GM21381 (cell line): ENCODE results near the gene EPHB1.

ENCODE experiments used
- ATAC-seq: cut with Tn5 transposase; IDR thresholded peaks from one replicate; pipeline ENCODE4 v1.9.1; 2021; ENCODE audit warnings: mild to moderate bottlenecking, moderate library complexity; ENCODE audit not compliant: unreplicated experiment

Gene EPHB1

DNA sequence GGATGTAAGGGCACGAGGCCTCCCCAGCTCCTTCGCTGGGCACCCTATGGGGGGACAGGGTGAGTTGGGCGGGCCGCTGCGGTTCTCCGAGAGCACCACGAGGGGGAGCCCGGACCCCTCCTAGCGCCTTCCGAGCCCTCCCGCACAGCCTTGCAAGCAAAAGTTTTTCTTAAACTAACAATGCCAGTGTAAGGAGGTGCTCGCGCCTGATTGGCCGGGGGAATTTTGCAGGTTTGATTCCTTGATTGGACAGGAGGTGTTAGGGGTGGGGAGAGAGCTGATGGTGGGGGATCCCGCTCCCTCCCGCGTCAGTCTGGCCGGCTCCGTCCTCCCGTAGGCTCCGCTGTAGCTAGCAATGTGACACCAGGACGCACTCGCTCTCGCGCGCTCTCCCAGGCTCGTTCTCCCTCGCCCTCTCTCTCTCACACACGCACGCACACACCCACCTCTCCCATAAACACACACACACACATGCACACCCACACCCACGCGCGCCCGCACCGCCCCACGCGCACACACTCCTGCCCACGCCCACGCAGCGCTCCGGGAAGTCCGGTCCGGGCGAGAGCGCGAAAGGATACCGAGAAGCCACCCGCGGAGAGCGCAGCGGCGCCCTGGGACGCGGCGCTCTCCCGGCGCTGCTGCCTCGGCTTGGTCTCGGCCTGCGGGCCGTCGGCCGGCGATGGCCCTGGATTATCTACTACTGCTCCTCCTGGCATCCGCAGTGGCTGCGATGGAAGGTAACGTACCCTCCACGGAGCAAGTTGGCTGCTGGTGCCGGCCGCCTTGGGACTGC is at the start of gene EPHB1:
Gene EPHB1, plus strand, starts transcription at position 311 of the 796 bp plus-strand sequence.
- peak; percentile 77 for ATAC-seq

DNA sequence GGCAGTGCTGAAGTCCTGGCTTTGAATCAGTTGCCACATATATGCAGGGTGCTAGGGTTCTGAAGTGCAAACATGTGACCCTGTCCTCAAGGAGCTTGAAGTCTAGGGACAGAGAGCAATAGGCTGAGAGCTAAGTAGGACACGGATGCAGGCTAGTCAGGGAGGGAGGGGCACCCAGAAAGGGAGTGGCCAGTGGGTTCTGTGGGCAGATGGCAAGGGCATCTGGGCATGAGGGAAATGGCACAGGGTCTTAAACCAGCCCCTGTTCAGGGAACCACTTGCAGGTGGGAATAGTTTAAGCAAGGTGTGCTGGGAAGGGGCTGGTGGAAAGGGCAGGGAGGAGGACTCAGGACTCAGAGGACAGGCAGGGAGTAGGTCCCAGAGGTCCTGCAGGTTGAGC is 46.4 kb upstream of the EPHB1 start:
- ATAC-seq, result no peak

DNA sequence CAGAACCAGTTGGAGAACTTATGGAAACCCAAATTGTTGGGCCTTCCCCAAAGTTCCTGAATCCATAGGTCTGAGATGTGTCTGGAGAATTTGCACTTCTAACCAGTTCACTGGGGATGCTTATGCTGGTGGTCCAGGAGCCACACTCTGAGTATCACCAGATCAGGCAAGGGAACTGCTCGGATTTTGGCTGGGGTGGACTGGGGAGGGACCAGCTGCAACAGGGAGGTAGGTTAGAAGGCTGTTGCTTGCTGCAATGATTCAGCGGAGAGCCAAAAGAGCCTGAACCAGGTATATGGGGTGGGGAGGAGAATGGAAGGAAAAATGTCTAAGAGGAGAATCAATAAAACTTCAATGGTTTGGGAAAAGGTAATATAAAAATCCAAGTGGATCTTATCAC is 45.9 kb upstream of the EPHB1 start:
- no peak for ATAC-seq

DNA sequence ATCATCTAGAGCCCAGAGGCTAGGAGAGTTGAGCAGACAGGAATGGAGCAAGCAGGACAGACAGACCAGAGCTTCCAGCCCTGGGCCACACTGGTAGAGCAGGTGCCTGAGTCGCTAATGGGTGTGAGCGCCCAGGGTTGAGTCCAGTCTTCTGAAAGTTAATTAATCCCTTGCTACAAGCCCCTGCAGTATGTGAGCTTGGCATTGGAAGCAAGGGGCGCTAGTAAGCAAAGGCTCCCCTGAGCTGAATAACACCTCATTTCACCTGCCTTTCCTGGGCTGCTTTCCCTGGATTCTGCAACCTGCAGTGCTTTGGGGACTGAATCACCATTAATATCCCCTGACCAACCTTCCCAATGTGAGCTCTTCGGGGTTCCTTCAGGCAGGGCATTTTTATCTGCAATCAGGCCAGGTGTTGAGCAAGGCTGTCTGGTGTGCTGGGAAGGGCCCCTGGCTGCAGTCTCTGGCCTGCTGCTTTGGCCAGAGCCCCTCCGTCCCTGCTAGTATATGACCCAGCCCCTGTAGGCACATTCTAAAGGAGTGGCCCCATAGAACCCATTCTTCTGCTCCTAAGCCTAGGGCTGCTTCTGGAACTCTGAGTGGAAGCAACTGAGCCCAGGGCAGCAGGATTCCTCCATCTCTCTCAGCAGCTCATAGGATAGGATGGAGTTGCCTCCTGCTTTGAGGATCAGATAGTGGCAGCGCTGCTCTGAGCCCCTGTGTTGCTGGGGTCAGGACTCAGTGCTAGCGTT is 45.1 kb upstream of the EPHB1 start:
- no peak for ATAC-seq

DNA sequence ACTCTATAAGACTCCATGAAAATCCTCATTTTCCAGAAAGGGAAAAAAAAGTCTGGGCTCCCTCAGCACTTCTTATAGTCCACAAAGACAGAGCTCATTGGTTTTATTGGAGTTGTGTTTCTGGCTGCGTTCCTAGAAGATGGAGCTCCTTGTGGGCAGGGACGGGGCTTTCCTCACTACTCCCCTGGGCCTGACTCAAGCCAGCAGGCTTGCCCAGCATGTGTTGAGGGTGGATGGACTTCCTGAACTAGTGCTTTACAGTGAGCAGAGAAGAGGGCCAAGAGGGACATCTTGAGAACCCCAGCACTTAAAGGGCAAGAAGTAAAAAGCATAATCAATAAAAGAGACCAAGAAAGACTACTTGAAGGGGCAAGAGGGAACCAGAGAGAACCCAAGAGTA is 43.2 kb upstream of the EPHB1 start:
- no peak for ATAC-seq

DNA sequence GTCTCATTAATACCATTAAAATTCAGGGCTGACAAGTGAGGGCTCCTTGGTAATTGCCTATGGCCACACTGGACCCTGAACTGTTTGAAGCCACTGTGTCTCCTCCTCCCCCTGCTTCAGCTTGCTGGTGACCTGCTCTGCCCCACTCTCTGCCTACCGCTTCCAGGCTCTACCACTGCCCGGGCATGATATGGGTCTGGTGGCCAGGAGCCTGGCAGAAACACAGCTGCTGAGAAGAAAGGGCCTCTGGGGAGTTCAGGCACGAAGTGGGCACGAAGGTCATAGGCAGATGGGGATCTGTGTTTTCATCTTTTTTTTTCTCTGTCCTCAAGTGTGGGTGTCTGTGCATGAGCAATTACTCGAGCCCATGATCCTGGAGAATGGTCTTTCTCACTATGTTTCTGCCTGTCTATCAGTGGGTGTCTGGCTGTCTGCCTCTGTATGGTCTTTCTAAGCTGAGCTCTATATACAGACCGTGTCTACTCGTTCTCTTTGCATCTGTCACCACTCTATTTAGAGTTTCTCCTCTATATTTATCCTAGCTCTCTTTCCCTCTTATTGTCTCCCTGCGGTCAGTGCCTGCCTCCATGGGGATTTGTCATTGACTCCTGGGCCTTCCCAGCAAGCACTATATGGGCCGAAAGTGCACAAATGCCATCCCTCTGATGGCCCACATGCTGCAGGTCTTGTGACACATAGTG is 42.1 kb upstream of the EPHB1 start:
- ATAC-seq, result no peak

DNA sequence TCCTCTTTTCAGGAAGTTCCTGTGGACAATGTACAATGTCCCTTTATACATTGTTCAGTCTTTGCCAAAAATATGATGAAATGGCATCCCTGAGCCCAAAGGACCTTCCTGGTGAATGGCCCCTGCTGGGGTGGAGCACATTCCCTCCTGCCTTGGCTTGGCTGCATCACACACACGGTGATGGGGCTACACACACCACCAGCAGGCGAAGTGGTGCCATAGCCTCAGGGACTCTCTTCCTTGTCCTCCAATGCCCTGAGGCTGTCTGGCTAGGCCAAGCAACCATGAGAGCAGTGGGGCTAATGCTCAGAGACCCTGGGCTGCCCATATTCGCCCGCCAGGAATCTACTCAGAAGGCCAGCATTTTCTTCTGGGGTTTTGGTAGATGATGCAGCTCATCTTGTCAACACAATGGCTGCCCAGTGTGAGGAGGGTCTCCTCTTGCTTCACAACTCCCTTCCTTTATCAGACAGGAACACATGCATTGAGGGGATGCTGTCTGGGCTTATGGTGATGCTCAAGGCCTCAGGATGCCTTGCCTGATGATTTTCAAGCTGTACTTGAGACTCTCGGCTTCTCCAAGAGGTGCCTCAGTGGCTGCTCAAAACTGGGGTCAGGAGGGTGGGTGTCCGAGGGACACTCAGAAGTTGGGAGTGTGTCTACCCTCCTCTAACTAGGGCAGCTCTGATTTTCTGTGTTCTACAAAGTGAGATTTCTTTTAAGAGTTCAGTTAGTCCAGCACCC is 40.9 kb upstream of the EPHB1 start:
- ATAC-seq, result no peak

DNA sequence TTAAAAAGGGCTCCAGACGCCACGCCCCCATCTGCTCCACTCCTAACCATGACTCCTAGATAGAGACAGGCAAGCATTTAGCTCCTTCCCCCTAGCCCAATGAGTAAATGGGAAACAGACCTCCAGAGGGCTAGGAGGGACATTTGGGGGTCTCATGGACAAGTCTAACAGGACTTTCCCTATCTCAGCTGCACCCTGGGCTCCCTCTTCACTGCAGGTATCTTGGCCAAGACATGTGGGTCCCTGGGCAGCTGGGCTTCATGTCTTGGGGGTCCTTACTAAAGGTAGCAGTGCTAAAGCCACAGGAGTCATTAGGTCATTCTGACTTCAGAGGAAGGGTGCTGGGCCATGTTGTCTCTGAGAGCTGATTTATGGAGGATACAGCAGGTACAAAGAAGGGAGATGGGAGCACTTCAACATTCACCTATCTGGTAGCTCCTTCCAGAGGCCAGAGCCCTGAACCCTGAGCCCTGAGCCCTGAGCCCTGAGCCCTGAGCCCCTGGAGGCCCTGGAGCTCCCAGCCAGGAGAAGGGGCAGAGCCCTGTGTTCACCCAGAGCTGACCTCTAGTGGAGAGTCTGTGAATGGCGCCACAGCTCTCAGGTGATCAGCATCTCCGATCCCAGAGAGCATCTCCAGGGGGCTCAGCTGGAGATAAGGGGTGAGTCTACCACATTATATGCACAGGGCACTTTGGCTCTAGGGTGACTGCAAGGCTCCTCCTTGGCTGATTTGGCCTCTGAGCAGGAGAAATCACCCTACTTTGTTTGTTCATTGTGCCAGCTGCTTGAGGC is 40.1 kb upstream of the EPHB1 start:
- no peak for ATAC-seq

DNA sequence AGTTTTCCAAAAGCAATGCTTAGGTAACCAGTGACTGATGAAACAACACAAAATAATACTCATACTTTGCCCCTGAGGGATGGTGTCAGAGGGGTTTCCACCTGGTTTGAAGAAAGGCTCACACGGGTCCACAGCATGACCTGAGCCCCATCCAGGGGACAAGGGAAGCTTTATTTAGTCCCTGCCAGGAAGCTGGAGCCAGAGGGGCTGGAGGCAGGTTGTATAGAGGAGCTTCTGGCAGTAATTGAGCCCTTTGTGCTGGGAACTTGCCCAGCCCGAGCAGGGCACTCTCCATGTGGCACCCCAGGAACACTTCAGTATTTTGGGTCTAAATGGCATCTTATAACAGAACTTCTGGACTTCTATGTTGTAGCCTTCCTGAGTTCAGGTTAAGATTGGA is 39.2 kb upstream of the EPHB1 start:
- no peak for ATAC-seq

DNA sequence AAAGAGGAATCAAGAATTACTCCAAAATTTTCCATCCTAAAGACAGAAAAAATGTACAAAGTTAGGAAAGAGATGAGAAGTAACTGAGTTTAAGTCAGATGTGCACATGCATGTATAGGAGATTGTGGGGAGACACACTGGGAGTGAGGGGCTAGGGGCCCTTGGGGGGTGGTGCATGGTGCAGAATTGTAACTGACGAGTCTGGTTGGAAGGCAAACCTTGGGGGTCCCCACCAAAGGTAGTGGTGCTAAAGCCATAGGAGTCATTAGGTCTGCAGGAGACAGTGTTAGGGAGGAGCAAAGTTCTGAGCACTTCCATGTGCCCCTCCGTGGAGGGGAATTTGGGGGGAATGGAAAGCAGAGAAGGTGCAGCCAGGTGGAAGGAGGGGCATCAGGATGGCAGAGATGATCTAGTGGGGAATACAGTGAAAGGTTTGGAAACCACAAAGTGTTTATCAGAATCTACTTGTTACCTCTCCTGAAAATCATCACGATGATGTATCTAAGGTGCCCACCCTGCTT is 37.5 kb upstream of the EPHB1 start:
- ATAC-seq, result no peak

DNA sequence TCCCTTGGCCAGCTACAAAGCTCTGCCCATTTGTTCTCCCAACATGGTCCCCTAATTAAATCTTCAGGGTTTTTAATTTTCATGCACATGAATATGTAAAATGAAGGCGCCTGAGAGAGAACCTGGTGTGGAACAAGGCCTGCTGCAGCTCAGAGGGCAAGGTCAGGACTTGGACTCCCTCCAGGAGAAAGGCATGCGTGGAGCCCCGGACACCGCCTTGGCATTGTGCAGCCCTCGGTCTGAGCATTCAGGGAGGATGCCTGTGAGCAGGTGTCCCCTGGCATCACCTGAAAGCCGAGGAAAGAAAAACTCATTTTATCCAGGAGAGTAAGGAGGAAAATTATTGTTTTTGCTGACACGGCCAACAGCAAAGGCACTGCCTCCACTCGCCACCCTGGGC is 33.8 kb upstream of the EPHB1 start:
- no peak for ATAC-seq

DNA sequence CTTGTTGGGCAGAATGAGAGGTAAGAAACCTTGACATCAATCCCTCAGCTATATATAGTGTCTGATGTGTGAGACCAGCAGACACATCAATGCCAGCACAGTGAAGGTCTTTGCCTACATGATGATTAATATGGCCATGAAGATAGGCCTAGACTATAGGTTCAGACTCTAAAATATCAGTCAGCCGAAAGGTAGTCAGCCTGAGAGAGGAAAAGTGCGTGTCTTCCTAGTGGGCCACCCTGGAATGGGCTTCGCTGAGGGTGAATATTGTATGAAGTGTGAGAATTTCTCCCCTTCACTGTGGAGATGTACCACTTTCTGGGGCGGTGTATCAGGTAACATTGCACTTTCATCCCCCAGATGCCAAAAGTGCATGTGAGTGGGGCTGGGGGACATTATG is 33.0 kb upstream of the EPHB1 start:
- ATAC-seq, result no peak

DNA sequence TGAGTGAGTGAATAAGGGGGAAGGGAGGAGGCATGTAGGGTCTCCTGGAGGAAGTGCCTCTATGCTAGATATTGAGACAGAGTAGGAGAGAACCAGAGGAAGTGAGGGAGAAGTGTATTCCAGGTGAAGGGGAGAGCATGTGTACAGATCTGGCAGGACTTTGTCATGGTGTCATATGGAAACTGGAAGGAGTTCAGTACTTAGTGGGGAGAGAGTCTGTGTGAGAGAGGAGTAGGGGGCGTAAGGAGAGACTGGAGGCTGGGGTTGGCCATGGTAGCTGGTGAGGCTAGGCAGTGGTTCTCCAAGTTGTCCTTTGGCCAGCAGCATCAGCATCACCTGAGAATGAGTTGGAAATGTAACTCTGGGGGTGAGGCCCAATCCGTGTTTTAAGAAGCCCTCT is 29.6 kb upstream of the EPHB1 start:
- no peak for ATAC-seq

DNA sequence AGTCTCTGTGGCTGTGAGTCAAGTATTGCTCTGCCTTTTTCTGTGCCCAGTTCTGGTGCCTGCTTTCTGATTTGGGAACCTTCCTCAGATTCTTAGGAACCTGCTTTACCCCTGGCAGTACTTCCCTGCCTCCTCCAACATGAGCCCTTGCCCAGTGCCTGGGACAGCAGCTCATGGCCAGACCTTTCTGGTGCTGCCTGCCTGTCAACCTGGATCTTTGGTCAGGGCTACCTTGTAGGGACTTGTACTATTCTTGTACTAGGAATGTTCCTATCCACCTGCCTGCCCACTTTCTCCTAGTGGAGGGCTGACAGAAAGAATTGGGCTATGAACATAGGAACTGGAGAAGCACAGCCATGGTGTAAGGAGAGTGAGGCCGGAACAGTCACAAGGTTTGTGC is 28.8 kb upstream of the EPHB1 start:
- ATAC-seq, result no peak

DNA sequence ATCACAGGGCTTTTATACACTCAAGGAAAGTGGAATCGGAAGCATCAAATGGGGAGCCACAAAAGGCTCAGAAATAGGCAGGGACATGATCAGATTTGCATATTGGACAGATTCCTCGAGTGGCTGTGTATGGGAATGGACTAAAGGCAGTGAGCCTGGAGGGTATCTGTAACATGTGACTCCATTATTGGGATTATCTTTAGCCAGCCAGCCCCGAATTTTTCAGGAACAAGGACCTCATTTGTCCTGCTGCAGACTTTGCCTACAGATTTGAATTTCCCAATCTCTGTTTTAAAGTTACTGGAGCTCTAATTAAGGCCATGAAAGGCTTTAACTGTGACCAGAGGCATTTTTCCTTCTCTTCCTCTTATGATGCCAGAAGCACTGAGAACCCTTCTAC is 26.9 kb upstream of the EPHB1 start:
- no peak for ATAC-seq

DNA sequence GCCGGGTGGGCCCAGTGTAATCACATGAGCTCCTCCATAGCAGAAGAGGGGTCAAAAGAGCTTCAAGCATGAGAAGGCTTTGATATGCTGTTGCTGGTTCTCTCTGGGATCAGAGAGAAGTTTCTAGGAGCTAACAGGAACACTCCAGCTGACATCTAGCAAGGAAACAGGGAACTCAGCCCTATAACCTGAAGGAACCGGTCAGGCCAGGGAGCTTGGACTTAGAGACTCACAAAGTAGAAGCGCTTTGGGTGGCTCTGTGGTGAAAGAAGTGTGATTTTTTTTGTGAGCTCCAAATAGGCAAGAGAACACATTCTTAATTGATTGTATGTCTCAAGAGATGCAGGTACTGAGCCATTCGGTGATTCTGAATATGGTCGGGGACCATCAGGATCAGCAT is 26.2 kb upstream of the EPHB1 start:
- no peak for ATAC-seq

DNA sequence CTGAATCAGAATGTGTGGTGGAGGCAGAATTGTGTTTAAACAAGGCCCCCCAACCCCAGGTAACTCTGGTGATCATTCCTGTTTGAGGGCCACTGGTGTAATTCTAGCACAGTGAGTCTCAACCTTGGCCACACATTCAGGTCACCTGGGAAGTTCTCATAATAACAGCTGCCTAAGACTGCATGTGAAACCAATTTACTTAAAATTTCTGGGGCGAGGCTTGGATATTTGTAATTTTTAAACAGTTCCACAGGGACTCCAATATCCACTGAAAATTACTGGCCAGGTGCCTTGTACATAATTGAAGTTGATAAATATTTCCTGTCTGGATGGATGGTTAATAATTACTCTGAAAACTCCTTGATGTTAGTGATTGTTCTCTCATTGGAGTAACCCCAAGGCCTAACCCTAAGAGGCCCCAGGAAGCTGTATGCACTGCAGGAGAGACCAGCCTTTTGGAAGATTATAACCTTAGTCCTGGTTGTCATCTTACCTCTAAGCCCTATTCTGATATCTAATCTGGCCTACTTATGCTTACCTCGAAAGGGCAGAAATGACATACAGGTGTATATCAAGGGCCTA is 25.7 kb upstream of the EPHB1 start:
- no peak for ATAC-seq

DNA sequence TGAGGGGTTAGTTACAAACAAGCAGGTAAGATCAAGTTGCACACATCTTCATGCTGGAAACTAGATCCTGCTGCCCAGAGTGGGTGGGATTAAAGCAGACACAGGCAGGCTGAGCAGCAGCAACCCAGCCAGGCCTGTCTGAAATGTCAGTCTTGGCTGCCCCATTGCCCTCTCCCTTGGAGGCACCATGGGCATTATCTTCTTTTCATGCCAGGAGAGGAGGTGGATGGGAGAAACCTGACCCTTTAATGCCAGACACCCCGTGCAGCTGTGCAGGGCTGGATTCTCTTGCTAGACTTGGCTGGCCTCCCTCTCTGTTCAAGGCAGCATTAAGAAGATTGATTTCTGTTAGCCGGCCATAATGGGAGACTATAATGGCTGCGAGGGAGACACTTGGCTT is 23.0 kb upstream of the EPHB1 start:
- no peak for ATAC-seq

DNA sequence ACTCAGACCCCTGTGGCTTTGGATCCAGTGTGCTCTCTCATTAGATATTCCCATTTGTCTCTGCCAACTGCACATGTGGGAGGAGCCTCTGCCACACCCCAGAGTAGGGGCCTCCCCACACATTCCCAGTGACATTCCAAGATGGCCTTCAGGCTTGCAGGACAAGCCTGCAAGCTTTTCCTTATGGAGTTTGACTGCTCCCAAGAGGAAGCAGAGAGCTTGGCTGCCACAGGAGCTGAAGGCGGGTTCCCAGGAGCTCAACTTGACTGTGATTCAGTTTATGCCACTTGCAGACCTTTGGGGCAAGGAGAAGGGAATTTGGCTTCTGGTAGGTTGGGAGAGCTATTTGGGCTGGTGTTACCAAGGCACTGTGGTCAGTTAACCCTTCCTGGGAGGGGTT is 22.5 kb upstream of the EPHB1 start:
- no peak for ATAC-seq

DNA sequence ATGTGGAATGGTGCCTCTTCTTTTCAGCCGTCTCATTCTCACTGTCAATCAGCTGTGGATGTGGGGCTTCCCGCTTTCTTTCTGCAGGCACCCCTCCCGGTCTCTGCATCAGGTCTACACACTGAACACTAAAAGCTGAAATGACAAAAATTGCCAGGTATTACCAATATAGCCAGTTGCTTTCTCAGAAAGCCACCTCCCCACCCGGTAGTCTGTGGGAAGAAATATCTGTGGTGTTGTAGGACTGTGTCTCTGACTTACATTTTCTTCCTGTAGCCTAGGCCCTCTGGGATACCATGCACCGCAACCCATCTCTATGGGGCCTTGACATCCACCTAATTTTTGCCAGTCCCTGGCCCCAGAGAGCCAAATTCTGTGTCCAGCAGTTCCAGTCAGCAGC is 19.2 kb upstream of the EPHB1 start:
- no peak for ATAC-seq
